Astrocyte of the spinal cord (primary cell): ENCODE data around the gene FBXL7.
A peak's percentile ranks its signal among the peaks of the same experiment; 100 is the strongest.

ENCODE experiments used
- DNase-seq: peaks from one replicate; pipeline ENCODE4 v3.0.0; 2011; ENCODE audit warnings: low read depth, low spot score
- H3K4me3 ChIP-seq: 2 replicates; pipeline ENCODE4 v1.5.1; 2011; ENCODE audit warnings: low read depth, mild to moderate bottlenecking, low read length, moderate library complexity
- in situ Hi-C: cut with HindIII; loops from 2 replicates; pipeline ENCODE4 v1.10.0; 2017; ENCODE audit warnings: low sequenced_read_pairs
- TF ChIP-seq, protein P1 (sequence below): IDR thresholded peaks from 2 replicates; pipeline ENCODE4 v1.5.1; 2012; ENCODE audit warnings: low read depth, mild to moderate bottlenecking, low read length, inconsistent platforms

FBXL7 gene

DNA sequence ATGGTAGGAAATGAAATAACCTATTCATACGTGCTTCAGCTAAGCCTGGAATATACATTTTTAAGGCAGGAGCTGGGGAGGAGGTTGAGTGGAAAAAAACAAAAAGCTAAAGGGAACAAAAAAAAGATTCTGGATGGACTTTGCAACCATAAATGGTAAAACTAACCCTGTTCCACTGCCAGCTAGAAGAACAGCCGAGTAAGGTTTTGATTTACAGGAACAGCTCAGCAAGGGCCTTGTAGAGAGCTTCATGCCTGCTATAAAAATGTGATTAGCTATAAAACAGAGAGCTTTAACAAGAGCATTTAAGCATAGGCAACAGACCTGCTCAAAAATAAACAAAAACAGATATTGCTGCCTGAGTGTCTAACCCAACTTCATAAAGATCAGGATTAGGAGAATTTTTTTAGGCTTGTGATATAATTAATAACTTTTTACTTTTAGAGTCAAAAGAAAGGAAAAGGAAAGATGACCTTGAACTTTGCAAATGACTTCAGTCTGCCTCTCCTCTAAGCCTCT is 194.8 kb downstream of the FBXL7 start:
- DNase-seq = peak; percentile 62
- TF ChIP-seq, protein P1, sequence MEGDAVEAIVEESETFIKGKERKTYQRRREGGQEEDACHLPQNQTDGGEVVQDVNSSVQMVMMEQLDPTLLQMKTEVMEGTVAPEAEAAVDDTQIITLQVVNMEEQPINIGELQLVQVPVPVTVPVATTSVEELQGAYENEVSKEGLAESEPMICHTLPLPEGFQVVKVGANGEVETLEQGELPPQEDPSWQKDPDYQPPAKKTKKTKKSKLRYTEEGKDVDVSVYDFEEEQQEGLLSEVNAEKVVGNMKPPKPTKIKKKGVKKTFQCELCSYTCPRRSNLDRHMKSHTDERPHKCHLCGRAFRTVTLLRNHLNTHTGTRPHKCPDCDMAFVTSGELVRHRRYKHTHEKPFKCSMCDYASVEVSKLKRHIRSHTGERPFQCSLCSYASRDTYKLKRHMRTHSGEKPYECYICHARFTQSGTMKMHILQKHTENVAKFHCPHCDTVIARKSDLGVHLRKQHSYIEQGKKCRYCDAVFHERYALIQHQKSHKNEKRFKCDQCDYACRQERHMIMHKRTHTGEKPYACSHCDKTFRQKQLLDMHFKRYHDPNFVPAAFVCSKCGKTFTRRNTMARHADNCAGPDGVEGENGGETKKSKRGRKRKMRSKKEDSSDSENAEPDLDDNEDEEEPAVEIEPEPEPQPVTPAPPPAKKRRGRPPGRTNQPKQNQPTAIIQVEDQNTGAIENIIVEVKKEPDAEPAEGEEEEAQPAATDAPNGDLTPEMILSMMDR = no peak
- in situ Hi-C loops = no loop called here
- H3K4me3 ChIP-seq = no peak overlapping the region

DNA sequence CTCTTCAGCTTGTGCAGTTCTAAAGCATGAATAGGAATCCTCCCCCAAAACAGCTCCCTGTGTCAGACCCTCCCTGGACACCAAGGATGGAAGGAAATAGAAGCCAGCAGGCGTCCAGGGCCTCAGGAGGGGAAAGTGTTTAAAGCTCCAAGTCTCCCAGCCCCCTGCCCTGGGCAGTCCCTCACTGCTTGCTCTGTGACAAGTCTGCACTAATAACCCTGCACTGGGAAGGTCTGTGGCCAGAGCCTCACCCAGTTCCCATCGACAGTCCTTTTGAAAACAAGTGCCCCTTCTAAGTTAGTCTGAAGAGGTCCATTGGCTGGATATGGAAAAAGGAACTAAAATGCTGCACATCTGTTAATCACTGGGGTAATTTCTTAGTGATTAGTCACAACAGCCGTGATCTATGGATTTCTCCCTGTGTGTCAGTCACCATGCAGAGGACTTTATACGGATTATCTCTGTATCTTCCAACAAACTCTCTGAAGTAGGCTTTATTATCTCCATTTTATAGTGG is 195.3 kb downstream of the FBXL7 start:
- TF ChIP-seq, protein P1 = no peak
- peak; percentile 48 for DNase-seq
- in situ Hi-C loops = no loop called here
- no peak overlapping the region for H3K4me3 ChIP-seq

DNA sequence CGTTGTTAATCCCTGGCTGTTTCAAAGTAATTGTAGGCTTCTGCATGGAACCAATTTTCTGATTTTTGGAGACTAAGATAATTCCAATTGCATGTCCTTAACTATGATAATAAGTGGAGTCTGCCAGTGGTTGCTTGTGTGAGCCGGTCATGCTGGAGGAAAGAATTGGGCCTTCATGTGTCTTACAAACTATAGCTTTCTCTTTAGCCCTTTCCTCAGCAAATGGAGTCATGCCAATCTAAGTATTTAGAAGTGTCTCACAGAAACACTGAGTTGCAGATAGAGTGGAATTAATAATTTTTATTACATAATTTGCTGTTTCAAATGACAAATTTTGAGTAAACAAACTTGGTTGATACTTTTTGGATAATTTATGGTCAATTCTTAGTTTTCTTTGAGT is 200.4 kb downstream of the FBXL7 start:
- DNase-seq = no peak
- H3K4me3 ChIP-seq = no peak overlapping the region
- TF ChIP-seq, protein P1 = no peak
- in situ Hi-C loops = no loop called here

DNA sequence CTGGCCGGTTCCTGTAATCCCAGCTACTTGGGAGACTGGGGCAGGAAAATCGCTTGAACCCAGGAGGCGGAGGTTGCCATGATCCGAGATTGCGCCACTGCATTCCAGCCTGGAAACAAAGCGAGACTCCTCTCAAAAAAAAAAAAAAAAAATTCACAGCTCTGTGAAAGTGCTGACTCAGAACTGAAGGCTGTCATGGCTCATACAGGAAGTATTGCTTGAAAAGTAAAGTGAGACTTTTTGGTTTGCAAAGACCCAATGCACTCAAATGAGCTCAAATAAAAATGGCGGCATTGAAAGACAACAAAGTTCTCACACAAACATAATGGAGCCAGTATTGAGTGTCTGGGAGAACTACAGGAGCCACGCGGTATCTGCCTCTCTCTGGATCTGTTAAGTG is 202.1 kb downstream of the FBXL7 start:
- in situ Hi-C loops = no loop called here
- TF ChIP-seq, protein P1 = no peak
- peak; percentile 68 for DNase-seq
- H3K4me3 ChIP-seq = no peak overlapping the region

DNA sequence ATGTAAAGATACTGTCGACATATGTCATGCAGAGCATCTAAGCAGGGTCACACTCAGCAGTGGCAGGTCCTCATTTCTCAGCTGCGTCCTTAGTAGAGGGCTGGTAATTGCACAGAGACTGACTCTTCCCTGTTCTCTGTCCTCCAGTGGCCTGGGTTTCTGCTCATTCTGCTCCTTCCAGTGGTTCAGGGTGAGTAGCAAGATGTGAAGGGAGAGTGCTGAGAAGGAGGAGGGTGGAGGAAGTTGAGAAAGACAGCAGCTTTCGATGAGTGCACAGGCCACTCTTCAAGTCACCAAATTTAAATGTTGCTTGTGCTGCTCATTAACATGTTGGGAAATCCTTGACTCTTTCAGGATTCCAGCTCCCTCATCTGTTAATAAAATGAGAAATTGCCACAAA is 203.9 kb downstream of the FBXL7 start:
- TF ChIP-seq, protein P1 = no peak
- no peak overlapping the region for H3K4me3 ChIP-seq
- in situ Hi-C loops = no loop called here
- DNase-seq = no peak

DNA sequence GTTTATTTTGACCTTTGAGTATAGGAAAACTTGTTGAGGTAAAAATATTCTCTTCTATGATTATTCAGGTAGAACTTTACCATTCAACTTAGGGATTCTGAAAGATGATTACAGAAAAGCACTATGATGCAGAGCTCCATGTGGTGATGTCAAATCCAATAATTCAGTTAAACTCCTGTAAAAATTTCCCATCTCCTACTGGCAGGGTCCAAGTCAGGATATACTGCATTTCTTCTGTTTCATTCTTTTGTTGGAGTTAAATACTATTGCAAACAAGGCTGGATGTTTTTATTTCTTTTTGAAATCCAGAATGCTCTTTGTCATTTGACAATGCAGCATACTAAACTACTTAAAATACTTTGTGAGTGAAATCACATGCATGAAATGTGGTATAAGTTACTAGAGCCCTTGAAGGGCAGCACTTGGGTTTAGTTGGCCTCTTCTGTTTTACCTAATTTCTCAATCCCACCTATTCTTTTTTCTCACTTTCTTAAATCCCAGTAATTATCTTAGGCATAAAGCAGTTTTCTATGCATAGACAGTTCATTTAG is 204.5 kb downstream of the FBXL7 start:
- peak; percentile 51 for DNase-seq
- H3K4me3 ChIP-seq = no peak overlapping the region
- in situ Hi-C loops = no loop called here
- TF ChIP-seq, protein P1 = no peak
